C4-2B (cell line): ENCODE data around the gene DES.

ENCODE experiments used
- CTCF ChIP-seq: fragments of 450-650 bp; conservative IDR thresholded peaks from 2 replicates; pipeline ENCODE4 v1.5.1; 2017; ENCODE audit warnings: mild to moderate bottlenecking
- ZFX ChIP-seq: fragments of 450-650 bp; IDR thresholded peaks from 2 replicates; pipeline ENCODE4 v1.6.1; 2017

- TF ChIP-seq CTCF, result peak; percentile 90
- TF ChIP-seq ZFX, result no peak
These were observed 57.8 kb downstream of the DES start for GRCh38 chr2:219475697-219476651.
